ENCODE results near the gene MAGI2. TPM values are rescaled to one million over a fixed set of nuclear protein-coding genes. Genes with fewer than 3 reads are reported as not detected.

Gene MAGI2
- total RNA-seq, 1 donor from 2014 or later: 11.4 TPM

DNA sequence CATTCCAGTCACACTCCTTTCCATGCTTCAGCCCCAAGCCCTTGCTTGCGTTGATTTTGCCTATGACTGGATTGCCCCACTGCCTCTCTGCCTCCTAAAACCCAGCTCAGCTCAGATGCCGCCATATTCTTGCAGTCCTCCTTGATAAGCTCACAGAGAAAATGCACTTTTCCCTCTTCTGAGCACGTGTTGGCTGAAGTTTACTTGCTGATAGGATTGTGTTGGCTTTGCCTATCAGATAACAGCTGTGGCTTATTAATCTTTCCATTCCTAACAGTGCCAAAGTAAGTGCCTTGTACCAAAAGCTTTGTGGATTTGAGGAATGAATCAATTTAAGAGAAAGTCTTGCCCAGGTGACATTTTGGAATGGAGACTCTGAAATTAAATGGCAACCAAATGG, 1405.7 kb downstream of the MAGI2 start:
- DNase-seq (ENCODE audit: low spot score, unreplicated experiment): no peak
- H3K27me3 Mint-ChIP-seq: no peaks in the 10 kb centered on the region
- H3K36me3 Mint-ChIP-seq (ENCODE audit: insufficient read depth): no peaks in the 10 kb centered on the region
- peaks cover 36% of the 10 kb centered on the region for H3K4me1 Mint-ChIP-seq (ENCODE audit: low read depth)
- H3K9me3 Mint-ChIP-seq (ENCODE audit: low read depth): no peaks in the 10 kb centered on the region
- no peak overlapping the region for H3K4me3 Mint-ChIP-seq (ENCODE audit: low read depth)
- H3K27ac Mint-ChIP-seq: no peak overlapping the region
- TF ChIP-seq, protein P1, sequence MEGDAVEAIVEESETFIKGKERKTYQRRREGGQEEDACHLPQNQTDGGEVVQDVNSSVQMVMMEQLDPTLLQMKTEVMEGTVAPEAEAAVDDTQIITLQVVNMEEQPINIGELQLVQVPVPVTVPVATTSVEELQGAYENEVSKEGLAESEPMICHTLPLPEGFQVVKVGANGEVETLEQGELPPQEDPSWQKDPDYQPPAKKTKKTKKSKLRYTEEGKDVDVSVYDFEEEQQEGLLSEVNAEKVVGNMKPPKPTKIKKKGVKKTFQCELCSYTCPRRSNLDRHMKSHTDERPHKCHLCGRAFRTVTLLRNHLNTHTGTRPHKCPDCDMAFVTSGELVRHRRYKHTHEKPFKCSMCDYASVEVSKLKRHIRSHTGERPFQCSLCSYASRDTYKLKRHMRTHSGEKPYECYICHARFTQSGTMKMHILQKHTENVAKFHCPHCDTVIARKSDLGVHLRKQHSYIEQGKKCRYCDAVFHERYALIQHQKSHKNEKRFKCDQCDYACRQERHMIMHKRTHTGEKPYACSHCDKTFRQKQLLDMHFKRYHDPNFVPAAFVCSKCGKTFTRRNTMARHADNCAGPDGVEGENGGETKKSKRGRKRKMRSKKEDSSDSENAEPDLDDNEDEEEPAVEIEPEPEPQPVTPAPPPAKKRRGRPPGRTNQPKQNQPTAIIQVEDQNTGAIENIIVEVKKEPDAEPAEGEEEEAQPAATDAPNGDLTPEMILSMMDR (IDR thresholded peaks at IDR 0.05; ENCODE audit: unreplicated experiment): no peak

- Mint-ChIP-seq H3K27me3 (no peaks in the 10 kb centered on the region), H3K4me1 (ENCODE audit: low read depth) (peaks cover 31% of the 10 kb centered on the region), H3K27ac (peak overlapping the region; percentile 82), H3K9me3 (ENCODE audit: low read depth) (no peaks in the 10 kb centered on the region), H3K4me3 (ENCODE audit: low read depth) (no peak overlapping the region), H3K36me3 (ENCODE audit: insufficient read depth) (peaks cover 1% of the 10 kb centered on the region)
- DNase-seq (ENCODE audit: low spot score, unreplicated experiment): no peak
- TF ChIP-seq, protein P1 (IDR thresholded peaks at IDR 0.05; ENCODE audit: unreplicated experiment): no peak
Observed at GRCh38 chr7:78043159-78043558, 1410.3 kb downstream of the MAGI2 start.

DNA sequence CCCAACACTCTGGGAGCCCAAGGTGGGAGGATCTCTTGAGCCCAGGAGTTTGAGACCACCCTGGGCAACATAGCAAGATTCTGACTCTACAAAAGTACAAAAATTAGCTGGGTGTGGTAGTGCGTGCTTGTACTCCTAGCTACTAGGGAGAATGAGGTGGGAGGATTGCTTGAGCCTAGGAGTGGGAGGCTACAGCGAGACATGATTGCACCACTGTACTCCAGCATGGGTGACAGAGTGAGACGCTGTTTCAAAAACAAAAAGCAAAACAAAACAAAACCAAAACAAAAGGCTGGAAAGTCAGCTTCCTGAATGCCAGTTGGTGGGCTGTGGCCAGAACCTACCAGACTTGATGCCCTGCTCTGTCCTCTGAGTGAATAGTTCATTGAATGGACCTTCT, 1412.0 kb downstream of the MAGI2 start:
- H3K4me3 Mint-ChIP-seq (ENCODE audit: low read depth): no peak overlapping the region
- no peaks in the 10 kb centered on the region for H3K27me3 Mint-ChIP-seq
- peaks cover 23% of the 10 kb centered on the region for H3K4me1 Mint-ChIP-seq (ENCODE audit: low read depth)
- DNase-seq (ENCODE audit: low spot score, unreplicated experiment): no peak
- H3K27ac Mint-ChIP-seq: peak overlapping the region; percentile 20
- TF ChIP-seq, protein P1 (IDR thresholded peaks at IDR 0.05; ENCODE audit: unreplicated experiment): no peak
- peaks cover 1% of the 10 kb centered on the region for H3K36me3 Mint-ChIP-seq (ENCODE audit: insufficient read depth)
- no peaks in the 10 kb centered on the region for H3K9me3 Mint-ChIP-seq (ENCODE audit: low read depth)

DNA sequence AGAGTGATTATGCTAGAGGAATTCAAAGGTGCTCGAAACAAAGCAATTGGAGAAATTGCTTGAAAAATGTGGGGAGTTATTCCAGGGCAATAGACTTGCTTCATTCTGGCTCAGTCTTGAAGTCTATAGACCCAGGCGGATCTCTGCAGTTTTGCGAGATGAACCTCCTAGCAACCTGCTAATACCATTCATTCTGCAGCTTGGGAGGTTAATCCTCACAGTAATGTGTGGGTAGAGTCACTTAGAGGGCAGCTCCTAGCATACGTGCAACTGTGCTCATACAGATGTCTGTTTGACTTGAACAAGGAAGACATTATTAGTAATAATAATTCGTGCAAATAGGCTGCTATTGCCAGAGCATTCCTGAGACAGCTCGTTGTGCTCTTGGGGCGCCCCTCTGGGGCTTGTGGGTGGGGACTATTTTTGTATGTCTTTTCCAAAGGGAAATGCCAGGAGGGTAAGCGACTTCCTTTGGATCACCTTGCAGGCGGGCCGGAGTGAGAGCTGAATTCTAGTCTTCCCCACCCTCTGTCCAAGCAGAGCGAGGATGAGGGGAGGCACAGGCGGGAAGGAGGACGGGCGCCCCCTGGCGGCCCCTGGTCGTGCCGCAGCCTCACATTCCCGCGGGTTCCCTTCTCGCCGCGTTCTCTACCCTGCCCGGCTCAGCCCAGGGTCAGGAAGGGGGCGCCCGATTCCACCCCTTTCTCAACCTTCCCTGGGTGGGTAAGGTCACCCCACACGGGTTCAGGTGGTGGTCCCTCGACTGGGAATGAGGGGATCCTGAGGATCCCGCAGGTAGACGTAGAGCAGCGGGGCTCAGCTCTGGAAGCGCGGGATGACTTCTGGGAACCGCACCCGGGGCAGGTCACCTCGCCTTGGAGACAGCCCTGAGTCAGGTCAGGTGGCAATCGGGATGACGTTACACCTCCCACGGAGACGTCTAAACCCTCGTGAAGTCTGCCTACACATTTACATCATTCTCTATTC, 1413.4 kb downstream of the MAGI2 start:
- no peak for DNase-seq (ENCODE audit: low spot score, unreplicated experiment)
- H3K36me3 Mint-ChIP-seq (ENCODE audit: insufficient read depth): peaks cover 1% of the 10 kb centered on the region
- H3K27ac Mint-ChIP-seq: peak overlapping the region; percentile 34
- TF ChIP-seq, protein P1 (IDR thresholded peaks at IDR 0.05; ENCODE audit: unreplicated experiment): peak; percentile 27
- no peaks in the 10 kb centered on the region for H3K9me3 Mint-ChIP-seq (ENCODE audit: low read depth)
- H3K27me3 Mint-ChIP-seq: no peaks in the 10 kb centered on the region
- H3K4me1 Mint-ChIP-seq (ENCODE audit: low read depth): peaks cover 23% of the 10 kb centered on the region
- H3K4me3 Mint-ChIP-seq (ENCODE audit: low read depth): no peak overlapping the region

GRCh38 chr7:78038465-78039080, 1414.9 kb downstream of the MAGI2 start:
- H3K27ac Mint-ChIP-seq: no peak overlapping the region
- no peaks in the 10 kb centered on the region for H3K27me3 Mint-ChIP-seq
- DNase-seq (ENCODE audit: low spot score, unreplicated experiment): no peak
- H3K9me3 Mint-ChIP-seq (ENCODE audit: low read depth): no peaks in the 10 kb centered on the region
- H3K4me3 Mint-ChIP-seq (ENCODE audit: low read depth): no peak overlapping the region
- TF ChIP-seq, protein P1 (IDR thresholded peaks at IDR 0.05; ENCODE audit: unreplicated experiment): no peak
- H3K36me3 Mint-ChIP-seq (ENCODE audit: insufficient read depth): peaks cover 1% of the 10 kb centered on the region
- peaks cover 17% of the 10 kb centered on the region for H3K4me1 Mint-ChIP-seq (ENCODE audit: low read depth)
